Panc1 (cell line): ENCODE measurements around the gene ZNF335. TPM values are rescaled to one million over a fixed set of nuclear protein-coding genes. Genes with fewer than 3 reads are reported as not detected.

Experiments
- ATAC-seq: fragments of 200-7000 bp; cut with Tn5 transposase; 2 replicates; pipeline ENCODE4 v1.9.1; 2020; ENCODE audit warnings: mild to moderate bottlenecking, moderate library complexity
- BruUV-seq: library from RNA; stranded (reverse); fragments of 400-500 nt; replicated peaks from 2 replicates; lab custom pipeline; 2021; lab: Mats Ljungman, UMichigan
- CTCF ChIA-PET: fragments of 300-600 bp; sonication (Branson Sonifier 250); formaldehyde crosslinking; loops from one replicate; lab custom pipeline; 2022; ENCODE audit warnings: antibody characterized with exemption; lab: Charles Lee
- POLR2A ChIA-PET: fragments of 300-600 bp; sonication (Branson Sonifier 250); formaldehyde crosslinking; loops from one replicate; lab custom pipeline; 2022; ENCODE audit warnings: antibody characterized with exemption; lab: Charles Lee
- DNase-seq: peaks from one replicate; pipeline ENCODE4 v3.0.0-alpha.2; 2010; ENCODE audit warnings: low read depth, low spot score
- H3K27ac ChIP-seq: 2 replicates; pipeline ENCODE4 v1.5.1; 2011; ENCODE audit warnings: mild to moderate bottlenecking, low read length, inconsistent platforms
- H3K27me3 ChIP-seq: fragments of 200-500 bp; sonication (Bioruptor generic); 2 replicates; pipeline ENCODE4 v1.6.0; 2014; ENCODE audit warnings: low read length, inconsistent platforms; ENCODE audit not compliant: control insufficient read depth, insufficient read depth
- H3K36me3 ChIP-seq: fragments of 200-500 bp; sonication (Bioruptor generic); 2 replicates; pipeline ENCODE4 v1.5.1; 2014; ENCODE audit warnings: inconsistent platforms, mild to moderate bottlenecking, low read length, moderate library complexity; ENCODE audit not compliant: control insufficient read depth, insufficient read depth
- H3K4me1 ChIP-seq: 2 replicates; pipeline ENCODE4 v1.5.1; 2011; ENCODE audit warnings: inconsistent platforms, mild to moderate bottlenecking, low read length, moderate library complexity; ENCODE audit not compliant: control insufficient read depth, insufficient read depth
- H3K4me3 ChIP-seq, 2 experiments: 2 replicates each; pipeline ENCODE4 v1.5.1; 2011 to 2012; ENCODE audit warnings: low read depth in 2 of 2, low read length in 2 of 2, mild to moderate bottlenecking in 2 of 2, inconsistent platforms in 1 of 2, moderate library complexity in 1 of 2
- H3K9me3 ChIP-seq: fragments of 200-500 bp; sonication (Bioruptor generic); 2 replicates; pipeline ENCODE4 v1.5.1; 2014; ENCODE audit warnings: low read depth, mild to moderate bottlenecking, inconsistent platforms, low read length, moderate library complexity; ENCODE audit not compliant: control insufficient read depth, insufficient read depth
- CTCF ChIP-seq: fragments of 450-650 bp; IDR thresholded peaks from 2 replicates; pipeline ENCODE4 v1.5.1; 2017; ENCODE audit warnings: mild to moderate bottlenecking
- POLR2AphosphoS5 ChIP-seq: IDR thresholded peaks from 2 replicates; pipeline ENCODE4 v1.6.1; 2012; ENCODE audit warnings: mild to moderate bottlenecking, low read depth, low read length, moderate library complexity
- REST ChIP-seq, 2 experiments: IDR thresholded peaks; 2 replicates each; pipeline ENCODE4 v1.6.1; 2011 to 2012; ENCODE audit warnings: low read depth in 2 of 2, control low read depth in 1 of 2, low read length in 1 of 2, mild to moderate bottlenecking in 1 of 2, moderate library complexity in 1 of 2; ENCODE audit not compliant: insufficient read depth in 1 of 2
- SIN3A ChIP-seq: IDR thresholded peaks from 2 replicates; pipeline ENCODE4 v1.6.1; 2012; ENCODE audit warnings: low read depth, mild to moderate bottlenecking, low read length, moderate library complexity, borderline replicate concordance; ENCODE audit not compliant: insufficient read depth
- TCF7L2 ChIP-seq: IDR thresholded peaks from 2 replicates; pipeline ENCODE4 v1.6.1; 2011; ENCODE audit warnings: mild to moderate bottlenecking, low read depth, low read length, inconsistent platforms
- in situ Hi-C: cut with HindIII; loops from 2 replicates; pipeline ENCODE4 v1.10.0; 2016; ENCODE audit warnings: low sequenced_read_pairs, low pct_unique_long_range_greater_than_20kb
- intact Hi-C: fragments of 100-400 bp; cut with micrococcal nuclease; formaldehyde crosslinking; loops from one replicate; pipeline ENCODE4 v1.10.0; 2022; ENCODE audit not compliant: unreplicated experiment
- total RNA-seq: library from RNA; stranded (reverse); gene quantifications from one replicate; pipeline ENCODE4 v1.2.1, GENCODE V29; 2021; ENCODE audit not compliant: unreplicated experiment

Gene ZNF335
- total RNA-seq, 1 experiment from 2014 or later, result 31.1 TPM

- no TSS peak for BruUV-seq
- H3K9me3 ChIP-seq, result no peaks in the 10 kb centered on the region
- intact Hi-C loops, result no loop called here
- in situ Hi-C loops, result no loop called here
- ChIA-PET POLR2A (no interaction called here), CTCF (no interaction called here)
- no peaks in the 10 kb centered on the region for H3K4me1 ChIP-seq
- DNase-seq (no peak), ATAC-seq (no peak)
- H3K4me3 ChIP-seq, result no peak overlapping the region
- TF ChIP-seq POLR2AphosphoS5 (no peak), TCF7L2 (no peak), CTCF (no peak), SIN3A (no peak), REST (IDR thresholded peaks at IDR 0.05; ENCODE audit: insufficient read depth in 1 of 2, low read depth in 2 of 2, low read length in 1 of 2) (no peak)
- H3K27me3 ChIP-seq, result no peaks in the 10 kb centered on the region
- no peaks in the 10 kb centered on the region for H3K36me3 ChIP-seq
- no peak overlapping the region for H3K27ac ChIP-seq
These were observed 32.2 kb upstream of the ZNF335 start for GRCh38 chr20:46004187-46004586.

- in situ Hi-C loops, result no loop called here
- no peaks in the 10 kb centered on the region for H3K9me3 ChIP-seq
- no peaks in the 10 kb centered on the region for H3K36me3 ChIP-seq
- TF ChIP-seq TCF7L2, result no peak
- TF ChIP-seq POLR2AphosphoS5, result no peak
- TF ChIP-seq SIN3A, result no peak
- no peak for DNase-seq
- no peak overlapping the region for H3K4me3 ChIP-seq
- no peaks in the 10 kb centered on the region for H3K27me3 ChIP-seq
- intact Hi-C loops, result no loop called here
- CTCF ChIA-PET, result no interaction called here
- H3K27ac ChIP-seq, result no peak overlapping the region
- POLR2A ChIA-PET, result no interaction called here
- ATAC-seq, result no peak
- BruUV-seq, result no TSS peak
- H3K4me1 ChIP-seq, result no peaks in the 10 kb centered on the region
These were observed 30.0 kb upstream of the ZNF335 start for GRCh38 chr20:46002008-46002407.

GRCh38 chr20:46001498-46001897 lies 29.5 kb upstream of the ZNF335 start:
- no peak overlapping the region for H3K4me3 ChIP-seq
- ChIA-PET POLR2A (no interaction called here), CTCF (no interaction called here)
- no peaks in the 10 kb centered on the region for H3K9me3 ChIP-seq
- no peaks in the 10 kb centered on the region for H3K4me1 ChIP-seq
- no peaks in the 10 kb centered on the region for H3K36me3 ChIP-seq
- H3K27ac ChIP-seq, result no peak overlapping the region
- intact Hi-C loops, result no loop called here
- no peaks in the 10 kb centered on the region for H3K27me3 ChIP-seq
- ATAC-seq, result no peak
- no peak for DNase-seq
- no TSS peak for BruUV-seq
- TF ChIP-seq SIN3A (no peak), TCF7L2 (no peak), POLR2AphosphoS5 (no peak), CTCF (no peak), REST (IDR thresholded peaks at IDR 0.05; ENCODE audit: insufficient read depth in 1 of 2, low read depth in 2 of 2, low read length in 1 of 2) (no peak)
- in situ Hi-C loops, result no loop called here
